Stimulated activated CD8-positive, alpha-beta memory T cell treated with anti-CD3 and anti-CD28 coated beads, Interleukin-4, amount 100 ng/mL, for 1 hour (primary cell): ENCODE data around the gene CCDC88C.
"Not testable (repeated sequence)": the region's sequence is repeated elsewhere in the genome, so short reads cannot be mapped to it uniquely, and the experiment has no call there.

Experiments
- DNase-seq, 2 donors: peaks; one replicate each; pipeline ENCODE4 v3.0.0-alpha.2; 2020; ENCODE audit warnings: low read depth in 2 of 2, low spot score in 1 of 2

Gene CCDC88C

DNA sequence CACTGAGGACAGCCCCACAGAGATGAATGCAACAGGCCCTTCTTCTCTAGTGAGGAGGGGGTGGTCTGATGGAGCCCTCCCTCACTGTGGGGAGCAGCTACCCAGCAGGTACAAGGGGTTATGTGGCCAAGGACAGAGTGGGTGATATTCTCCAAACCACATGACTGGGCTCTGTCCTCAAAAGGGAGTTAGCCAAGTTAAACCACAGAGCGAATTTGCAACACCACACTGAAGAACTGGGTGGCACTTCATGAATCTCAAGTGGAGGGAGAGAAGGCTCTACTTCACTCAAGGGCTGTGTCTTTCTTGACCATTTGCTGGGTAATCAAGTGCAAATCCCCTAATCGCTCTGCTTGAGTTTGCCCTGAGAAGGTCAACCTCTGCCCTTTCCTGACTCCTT lies 185.6 kb downstream of the CCDC88C start:
- no peak for DNase-seq

DNA sequence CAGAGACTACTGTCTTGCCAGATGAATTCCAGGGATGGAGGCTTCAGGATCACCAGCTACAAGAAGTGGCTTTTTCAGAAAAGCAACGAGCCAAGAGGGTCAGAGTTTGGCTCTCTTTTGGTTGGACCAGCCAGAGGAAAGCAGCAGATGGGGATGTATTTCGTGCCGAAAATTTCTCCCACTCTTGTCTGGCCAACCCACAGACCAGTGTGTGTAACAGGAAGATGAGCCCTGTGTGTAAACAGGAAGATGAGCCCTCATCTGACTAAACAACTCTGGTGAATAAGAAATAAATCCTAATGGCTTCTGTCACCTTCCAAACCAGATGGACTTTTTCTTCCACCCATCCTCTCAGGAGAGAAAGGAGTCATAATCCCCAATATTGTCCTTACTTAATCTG lies 186.2 kb downstream of the CCDC88C start:
- no peak for DNase-seq

DNA sequence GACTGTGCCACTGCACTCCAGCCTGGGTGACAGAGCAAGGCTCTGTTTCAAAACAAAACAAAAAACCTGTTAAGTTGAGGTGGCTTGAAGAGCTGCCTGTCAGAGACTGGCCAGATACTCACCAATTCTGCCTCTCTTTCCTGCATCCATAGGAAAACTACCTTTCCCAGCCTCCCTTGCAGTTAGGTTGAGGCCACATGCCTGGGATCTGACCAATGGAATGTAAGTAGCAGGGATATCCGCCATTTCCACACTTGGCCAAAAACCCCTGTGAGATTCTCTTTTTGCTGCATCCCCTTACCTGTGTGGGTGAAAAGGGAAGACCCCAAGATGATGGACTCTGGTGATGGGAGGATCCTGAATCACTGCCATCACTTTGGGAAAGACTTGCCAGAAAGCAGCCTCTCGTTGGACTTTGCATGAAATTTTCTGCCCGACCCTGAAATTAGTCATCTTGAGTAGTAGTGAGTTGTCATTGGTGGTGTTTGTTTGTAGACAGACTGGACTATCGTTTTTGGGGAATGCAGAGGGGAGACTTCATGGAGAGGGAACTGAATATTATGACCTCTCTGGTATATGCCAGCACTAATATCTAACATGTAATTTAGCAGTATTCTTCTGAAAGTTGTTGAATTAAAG lies 187.1 kb downstream of the CCDC88C start:
- no peak for DNase-seq

DNA sequence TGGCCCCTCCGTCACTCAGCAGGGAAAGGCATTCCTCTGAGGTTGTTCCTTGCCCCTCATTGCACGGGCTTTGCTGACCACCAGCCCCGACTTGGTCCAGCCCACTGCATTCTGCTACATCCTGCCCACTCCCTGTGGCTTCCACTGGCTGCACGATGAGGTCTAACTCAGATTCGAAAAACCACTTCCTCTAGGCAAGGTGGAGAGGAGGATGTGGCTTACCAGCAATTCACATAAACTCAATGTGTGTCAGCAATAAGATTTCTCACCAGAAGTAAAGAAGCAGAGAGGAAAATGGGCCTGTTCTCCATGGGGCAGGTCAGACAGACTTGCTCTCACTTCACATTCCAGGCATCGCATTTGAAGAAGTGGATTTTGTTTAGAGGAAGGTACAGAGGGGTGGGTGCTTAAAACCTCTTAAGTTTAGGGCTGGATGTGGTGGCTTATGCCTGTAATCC lies 187.8 kb downstream of the CCDC88C start:
- DNase-seq = peak in 1 of 2 donors; percentile 42

DNA sequence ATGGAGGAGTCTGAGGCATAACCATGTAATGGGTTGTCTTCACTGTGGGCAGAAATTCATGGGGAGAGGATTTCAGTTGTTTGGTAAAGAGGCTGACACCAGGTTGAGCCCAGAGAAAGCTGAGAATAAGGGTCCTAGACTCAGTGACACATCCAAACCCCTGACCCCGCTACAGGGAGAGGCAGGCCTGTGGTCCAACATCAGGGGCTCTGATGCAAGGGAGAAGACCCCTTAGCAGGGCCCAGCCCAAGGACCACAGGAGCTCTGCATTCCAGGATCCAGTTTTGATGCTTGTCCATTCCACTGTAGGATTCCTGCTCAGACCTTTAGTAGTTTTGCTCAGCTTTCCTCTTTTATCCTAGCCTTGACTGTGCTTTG lies 188.6 kb downstream of the CCDC88C start:
- no peak for DNase-seq

DNA sequence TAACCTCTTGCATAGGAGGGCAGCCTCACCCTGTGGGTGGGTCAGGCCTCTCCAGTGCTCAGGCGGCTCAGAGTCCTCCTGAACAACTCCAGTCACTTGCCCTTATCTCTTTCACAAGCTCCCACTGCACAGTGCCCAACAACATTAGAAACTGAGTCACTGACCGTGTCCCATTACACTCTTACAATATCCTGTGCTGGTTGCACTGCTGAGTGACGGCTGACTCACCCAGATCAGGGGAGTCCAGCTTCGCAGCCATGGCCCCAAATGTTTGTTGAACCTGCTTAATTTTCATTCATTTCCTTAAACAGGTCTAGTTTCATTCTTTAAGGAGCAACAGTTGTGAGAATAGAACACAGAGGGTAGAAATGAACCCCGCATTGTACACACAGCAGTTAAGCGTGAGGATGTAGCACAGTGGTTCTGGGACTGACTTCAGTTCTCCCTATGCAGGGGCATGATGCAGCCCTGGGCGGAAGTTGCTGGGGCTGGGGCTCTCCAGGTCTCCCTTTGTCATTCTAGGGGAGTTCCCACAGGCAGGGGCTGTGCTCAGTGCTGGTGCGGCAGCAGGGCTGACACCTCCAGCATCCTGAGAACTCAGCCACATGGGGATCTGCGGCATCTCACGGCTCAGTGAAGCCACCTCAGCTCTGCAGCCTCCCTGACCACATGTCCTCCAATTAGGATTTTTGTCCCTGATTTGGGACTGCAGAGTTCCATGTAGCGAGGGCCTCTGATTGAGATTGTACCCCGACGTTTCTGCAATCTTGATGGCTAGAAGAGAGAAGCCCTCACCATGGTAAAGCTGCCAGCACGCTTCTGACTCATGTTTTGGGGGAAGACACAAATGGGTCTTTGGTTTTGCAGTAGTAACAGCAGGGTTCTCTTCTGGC lies 189.3 kb downstream of the CCDC88C start:
- DNase-seq = peak in 1 of 2 donors; percentile 56

DNA sequence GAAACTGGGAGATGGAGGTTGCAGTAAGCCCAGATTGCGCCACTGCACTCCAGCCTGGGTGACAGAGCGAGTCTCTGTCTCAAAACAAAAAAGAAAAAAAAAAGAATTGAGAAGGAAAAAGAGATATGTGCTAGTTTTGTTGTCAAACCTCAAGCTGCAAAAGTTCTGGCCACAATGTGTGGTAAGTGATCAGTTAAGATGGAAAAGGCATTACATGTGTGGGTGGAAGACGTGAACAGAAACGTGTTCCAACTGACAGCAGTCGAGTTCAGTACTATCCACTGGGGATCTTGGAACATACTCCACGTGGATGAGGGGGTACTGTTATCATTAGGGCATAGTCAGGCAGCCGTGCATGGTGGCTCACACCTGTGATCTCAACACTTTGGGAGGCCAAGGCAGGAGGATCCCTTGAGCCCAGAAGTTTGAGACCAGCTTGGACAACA lies 190.4 kb downstream of the CCDC88C start:
- no peak for DNase-seq

DNA sequence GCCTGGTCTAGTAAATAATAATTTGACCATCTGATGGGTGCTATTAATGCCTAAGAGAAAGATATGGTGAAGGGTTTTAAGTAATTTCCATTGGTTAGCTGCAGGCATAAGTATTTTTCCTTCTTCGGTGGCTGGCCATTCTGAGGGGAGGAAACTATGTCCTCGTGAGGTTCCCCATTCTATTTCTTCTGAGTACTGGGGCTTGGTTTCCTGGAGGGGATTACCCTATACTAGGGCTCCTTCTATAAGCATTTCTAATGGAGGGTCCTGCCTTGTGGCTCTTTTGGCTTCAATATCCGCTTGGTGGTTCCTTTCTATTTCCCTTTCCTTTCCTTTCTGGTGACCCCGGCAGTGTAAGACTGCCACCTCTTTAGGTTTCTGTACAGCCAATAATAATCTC lies 191.3 kb downstream of the CCDC88C start:
- not testable (repeated sequence) for DNase-seq

DNA sequence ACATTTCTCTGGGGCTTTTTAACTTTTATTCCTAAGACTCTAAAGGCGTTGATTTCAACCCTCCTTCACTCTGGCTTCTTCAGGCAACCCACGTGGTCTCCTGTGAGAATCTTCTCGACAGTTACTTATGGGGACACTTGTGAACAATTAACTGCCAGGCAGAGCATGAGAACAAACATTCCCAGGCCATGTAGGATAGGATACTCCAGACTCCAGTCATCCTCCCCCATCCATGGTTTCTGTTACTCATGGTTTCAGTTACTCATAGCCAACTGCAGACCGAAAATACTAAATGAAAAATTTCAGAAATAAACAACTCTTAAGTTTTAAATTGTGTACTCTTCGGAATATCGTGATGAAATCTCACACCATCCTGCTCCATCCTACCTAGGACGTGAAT lies 192.6 kb downstream of the CCDC88C start:
- no peak for DNase-seq

DNA sequence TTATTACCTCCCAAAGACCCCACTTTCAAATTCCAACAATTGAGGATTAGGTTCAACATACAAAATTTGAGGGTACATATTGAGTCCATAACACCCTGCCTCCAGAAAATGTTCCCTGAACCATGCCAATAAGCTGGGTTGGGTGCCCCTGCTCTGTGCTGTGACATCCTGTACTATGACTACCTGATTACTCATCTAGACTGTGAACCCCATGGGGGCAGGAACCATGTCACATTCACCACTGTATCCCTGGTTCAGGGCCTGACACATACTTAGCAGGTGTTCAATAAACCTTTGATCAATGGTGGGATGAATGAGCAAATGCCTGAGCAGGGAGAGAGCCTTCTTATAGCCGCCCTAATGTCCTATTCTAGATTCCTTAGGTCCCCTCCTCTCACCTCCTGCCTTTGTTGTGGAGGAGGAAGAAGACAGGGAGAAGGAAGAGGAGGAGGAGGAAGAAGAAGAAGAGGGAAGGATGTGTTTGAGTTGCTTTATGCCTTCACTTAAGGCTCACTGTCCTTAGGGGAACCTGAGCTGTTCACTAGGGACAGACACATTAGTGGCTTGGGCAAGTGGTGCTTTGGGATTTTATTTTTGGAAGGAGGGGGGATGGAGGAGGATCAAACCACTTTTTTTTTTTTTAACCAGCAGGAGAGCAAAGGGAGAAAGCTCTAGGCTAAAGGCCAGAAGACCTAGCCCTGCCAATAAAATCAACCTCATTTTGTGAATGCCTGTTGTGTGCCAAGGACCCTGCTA lies 194.4 kb downstream of the CCDC88C start:
- no peak for DNase-seq
